ENCODE results near the gene BNIP5.
A peak's percentile ranks its signal among the peaks of the same experiment; 100 is the strongest.

The BNIP5 gene

DNA sequence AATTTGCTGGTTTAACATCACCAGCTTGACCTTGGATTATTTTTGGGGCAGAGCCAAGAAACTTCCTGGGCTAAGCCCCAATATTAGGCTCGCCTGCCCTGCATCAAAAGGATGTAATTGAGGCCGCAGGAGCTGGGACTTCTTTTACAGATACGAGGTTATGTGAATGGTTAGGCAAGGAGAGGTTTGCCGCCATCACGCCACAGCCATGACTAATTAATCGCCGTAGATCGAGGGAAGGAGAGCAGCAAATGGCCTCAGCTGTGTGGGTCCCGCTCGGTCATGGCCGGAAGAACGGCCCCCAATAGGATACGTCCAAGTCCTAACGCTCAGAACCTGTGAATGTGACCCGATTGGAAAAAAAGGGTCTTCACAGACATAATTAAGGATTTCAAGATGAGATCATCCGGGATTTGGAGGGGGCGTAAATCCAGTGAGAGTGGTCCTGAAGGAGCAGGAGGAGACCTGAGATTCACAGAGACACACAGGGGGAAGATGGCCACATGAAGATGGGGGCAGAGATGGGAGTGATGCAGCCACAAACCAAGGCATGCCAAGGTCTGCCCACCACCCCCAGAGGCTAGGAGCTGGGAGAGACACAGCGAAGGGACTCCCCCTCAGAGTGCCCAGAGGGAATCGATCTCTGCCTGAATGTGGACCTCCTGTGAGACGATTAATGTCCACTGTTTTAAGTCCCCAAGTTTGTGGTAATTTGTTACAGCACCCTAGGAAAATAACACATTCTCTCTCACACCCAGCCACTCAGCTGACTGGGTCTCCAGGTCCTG is 10.0 kb upstream of the BNIP5 start:
- no peaks in the 10 kb centered on the region for H3K9me3 ChIP-seq
- no peaks in the 10 kb centered on the region for H3K4me1 ChIP-seq (ENCODE audit: control insufficient read depth in 1 of 2, insufficient read depth in 1 of 2, low read depth in 1 of 2, low read length in 1 of 2)
- no peaks in the 10 kb centered on the region for H3K36me3 ChIP-seq
- H3K4me3 ChIP-seq (ENCODE audit: low read depth in 1 of 2, low read length in 1 of 2), result no peak overlapping the region
- H3K27ac ChIP-seq, result no peak overlapping the region
- no peaks in the 10 kb centered on the region for H3K27me3 ChIP-seq
- TF ChIP-seq, protein P1, sequence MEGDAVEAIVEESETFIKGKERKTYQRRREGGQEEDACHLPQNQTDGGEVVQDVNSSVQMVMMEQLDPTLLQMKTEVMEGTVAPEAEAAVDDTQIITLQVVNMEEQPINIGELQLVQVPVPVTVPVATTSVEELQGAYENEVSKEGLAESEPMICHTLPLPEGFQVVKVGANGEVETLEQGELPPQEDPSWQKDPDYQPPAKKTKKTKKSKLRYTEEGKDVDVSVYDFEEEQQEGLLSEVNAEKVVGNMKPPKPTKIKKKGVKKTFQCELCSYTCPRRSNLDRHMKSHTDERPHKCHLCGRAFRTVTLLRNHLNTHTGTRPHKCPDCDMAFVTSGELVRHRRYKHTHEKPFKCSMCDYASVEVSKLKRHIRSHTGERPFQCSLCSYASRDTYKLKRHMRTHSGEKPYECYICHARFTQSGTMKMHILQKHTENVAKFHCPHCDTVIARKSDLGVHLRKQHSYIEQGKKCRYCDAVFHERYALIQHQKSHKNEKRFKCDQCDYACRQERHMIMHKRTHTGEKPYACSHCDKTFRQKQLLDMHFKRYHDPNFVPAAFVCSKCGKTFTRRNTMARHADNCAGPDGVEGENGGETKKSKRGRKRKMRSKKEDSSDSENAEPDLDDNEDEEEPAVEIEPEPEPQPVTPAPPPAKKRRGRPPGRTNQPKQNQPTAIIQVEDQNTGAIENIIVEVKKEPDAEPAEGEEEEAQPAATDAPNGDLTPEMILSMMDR (IDR thresholded peaks at IDR 0.05), result no peak

DNA sequence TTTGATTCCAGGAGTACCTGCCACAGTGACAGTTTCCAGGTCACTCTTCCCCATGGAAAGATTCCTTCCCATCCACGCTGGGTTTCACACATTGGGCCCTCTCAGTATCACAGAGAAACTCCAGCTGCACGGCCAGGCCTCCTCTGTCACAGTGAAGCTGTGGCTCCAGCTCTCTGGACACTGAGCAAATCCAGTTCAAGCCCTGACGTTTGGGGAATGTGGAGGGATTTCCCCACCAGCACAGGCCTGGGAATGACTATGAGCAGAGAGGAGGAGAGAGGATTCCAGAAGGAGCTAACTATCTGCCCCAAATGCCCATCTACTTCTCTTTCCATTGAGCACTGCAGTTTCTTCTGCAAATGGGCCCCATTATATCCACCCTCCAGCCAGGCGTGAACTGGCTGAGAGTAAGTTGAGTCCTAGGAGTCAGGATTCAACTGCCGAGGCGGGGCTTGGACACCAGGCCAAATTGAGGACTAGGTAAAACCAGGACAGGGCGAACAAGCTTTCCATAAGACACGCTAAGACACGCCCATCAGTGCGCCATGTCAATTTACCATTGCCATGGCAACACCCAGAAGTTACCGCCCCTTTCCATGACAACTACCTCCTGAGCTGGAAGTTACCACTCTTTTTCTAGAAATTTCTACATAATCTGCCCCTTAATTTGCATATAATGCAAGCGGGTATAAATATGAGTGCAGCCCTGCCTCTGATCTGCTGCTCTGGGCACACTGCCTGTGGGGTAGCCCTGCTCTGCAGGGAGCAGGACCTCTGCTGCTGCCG is 9.2 kb upstream of the BNIP5 start:
- Histone ChIP-seq H3K9me3 (no peaks in the 10 kb centered on the region), H3K36me3 (no peaks in the 10 kb centered on the region), H3K27me3 (peaks cover under 1% of the 10 kb centered on the region), H3K4me1 (ENCODE audit: control insufficient read depth in 1 of 2, insufficient read depth in 1 of 2, low read depth in 1 of 2, low read length in 1 of 2) (peaks cover 0 to 4% of the 10 kb centered on the region in 2 experiments), H3K27ac (no peak overlapping the region), H3K4me3 (ENCODE audit: low read depth in 1 of 2, low read length in 1 of 2) (no peak overlapping the region)
- TF ChIP-seq, protein P1 (IDR thresholded peaks at IDR 0.05), result no peak

DNA sequence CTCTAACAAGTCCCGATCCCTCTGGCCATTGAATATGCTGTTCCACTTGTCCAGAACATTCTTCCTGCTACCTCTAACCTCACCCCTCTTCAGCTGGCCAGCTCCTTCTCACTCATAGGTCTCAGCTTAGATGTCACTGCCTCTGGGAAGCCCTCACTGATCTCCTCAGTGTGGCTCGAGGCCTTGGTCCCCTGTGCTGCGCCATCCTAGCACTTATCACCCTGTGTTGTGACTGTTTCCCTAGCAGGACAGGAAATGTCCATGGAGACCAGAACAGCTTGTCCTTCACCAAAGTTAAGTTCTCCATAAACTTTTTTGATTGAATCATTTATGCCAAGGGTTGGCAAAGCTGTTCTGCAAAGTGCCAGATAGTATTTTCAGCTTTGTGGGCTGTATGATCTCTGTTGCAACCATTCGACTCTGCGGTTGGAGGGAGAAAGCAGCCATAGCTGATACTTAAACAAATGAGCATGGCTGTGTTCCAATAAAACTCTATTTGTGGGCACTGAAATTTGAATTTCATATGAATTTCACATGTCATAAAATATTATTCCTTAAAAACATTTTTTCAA is 6.5 kb upstream of the BNIP5 start:
- H3K27ac ChIP-seq, result no peak overlapping the region
- peaks cover 0 to 8% of the 10 kb centered on the region in 2 experiments for H3K4me1 ChIP-seq (ENCODE audit: control insufficient read depth in 1 of 2, insufficient read depth in 1 of 2, low read depth in 1 of 2, low read length in 1 of 2)
- no peaks in the 10 kb centered on the region for H3K9me3 ChIP-seq
- no peaks in the 10 kb centered on the region for H3K36me3 ChIP-seq
- TF ChIP-seq, protein P1 (IDR thresholded peaks at IDR 0.05), result no peak
- peaks cover 21% of the 10 kb centered on the region for H3K27me3 ChIP-seq
- no peak overlapping the region for H3K4me3 ChIP-seq (ENCODE audit: low read depth in 1 of 2, low read length in 1 of 2)

DNA sequence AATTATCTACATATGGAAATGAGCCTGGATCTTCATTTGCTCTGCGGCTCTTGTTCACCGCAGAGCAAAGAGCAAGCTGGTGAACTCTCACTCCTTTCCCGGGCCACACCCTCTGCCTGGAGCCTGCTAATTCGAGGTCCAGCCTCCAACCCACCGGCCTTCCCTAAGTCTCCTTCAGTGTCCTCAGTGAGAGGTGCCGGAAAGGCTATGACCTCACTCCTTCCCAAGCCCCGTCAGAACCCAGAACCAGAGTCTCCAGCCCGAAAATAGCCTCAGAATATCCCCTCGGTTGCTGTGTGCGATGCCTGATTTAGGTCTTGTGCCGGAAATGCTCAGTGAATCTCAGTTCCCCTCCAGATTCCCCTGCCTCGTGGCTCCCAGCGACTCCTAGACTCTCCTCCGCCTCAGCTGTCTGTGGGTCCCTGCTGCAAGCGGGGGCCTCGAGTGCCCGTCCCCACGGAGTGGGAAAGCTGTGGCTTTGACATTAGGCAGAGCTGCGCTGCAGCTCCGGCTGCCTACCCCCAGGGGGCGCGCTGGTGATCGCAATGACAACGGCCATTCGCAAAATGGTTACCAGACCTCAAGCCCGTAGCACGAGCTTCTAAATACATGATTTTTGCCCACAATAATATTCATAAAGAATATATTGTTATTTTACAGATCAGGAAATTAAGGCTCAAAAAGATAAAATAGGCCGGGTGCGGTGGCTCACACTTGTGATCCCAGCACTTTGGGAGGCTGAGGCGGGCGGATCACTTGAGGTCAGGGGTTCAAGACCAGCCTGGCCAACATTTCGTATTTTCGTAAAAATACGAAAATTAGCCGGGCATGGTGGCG is 4.1 kb upstream of the BNIP5 start:
- Histone ChIP-seq H3K27me3 (peaks cover 31% of the 10 kb centered on the region), H3K4me1 (ENCODE audit: control insufficient read depth in 1 of 2, insufficient read depth in 1 of 2, low read depth in 1 of 2, low read length in 1 of 2) (peaks cover 0 to 8% of the 10 kb centered on the region in 2 experiments), H3K36me3 (no peaks in the 10 kb centered on the region), H3K4me3 (ENCODE audit: low read depth in 1 of 2, low read length in 1 of 2) (peak overlapping the region in 1 of 2 experiments; percentile 34), H3K9me3 (no peaks in the 10 kb centered on the region), H3K27ac (no peak overlapping the region)
- TF ChIP-seq, protein P1 (IDR thresholded peaks at IDR 0.05), result peak; percentile 98

DNA sequence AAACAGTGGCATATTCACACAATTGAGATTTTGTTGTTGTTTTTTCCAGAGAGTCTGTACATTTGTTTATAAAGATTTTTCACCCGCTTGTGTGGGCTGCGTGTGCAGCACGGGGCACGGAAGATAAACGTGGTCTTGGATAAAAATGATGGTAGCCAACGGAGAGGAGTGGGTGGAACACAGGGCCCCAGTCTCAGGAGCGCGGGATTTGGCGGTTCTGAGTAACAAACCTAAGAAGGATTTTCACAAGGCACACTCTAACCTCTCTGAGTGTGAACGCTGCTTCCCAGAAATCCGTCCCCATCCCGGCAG is 3.6 kb upstream of the BNIP5 start:
- Histone ChIP-seq H3K4me1 (ENCODE audit: control insufficient read depth in 1 of 2, insufficient read depth in 1 of 2, low read depth in 1 of 2, low read length in 1 of 2) (peaks cover 0 to 8% of the 10 kb centered on the region in 2 experiments), H3K4me3 (ENCODE audit: low read depth in 1 of 2, low read length in 1 of 2) (no peak overlapping the region), H3K9me3 (no peaks in the 10 kb centered on the region), H3K36me3 (no peaks in the 10 kb centered on the region), H3K27me3 (peaks cover 37% of the 10 kb centered on the region), H3K27ac (no peak overlapping the region)
- TF ChIP-seq, protein P1 (IDR thresholded peaks at IDR 0.05), result no peak

All from neutrophil (primary cell).